Tibial nerve (tissue), 4 donors: ENCODE measurements around the gene CTXN1. TPM values are rescaled to one million over a fixed set of nuclear protein-coding genes. Genes with fewer than 3 reads are reported as not detected.

Experiments used
- DNase-seq, 2 donors: peaks; one replicate each; pipeline ENCODE4 v3.0.0-alpha.2; 2019; ENCODE audit warnings: low spot score in 2 of 2
- H3K27ac ChIP-seq, 4 donors: fragments of 200-600 bp; sonication (generic) in 3 of 4; one replicate each; pipeline ENCODE4 v1.5.1; 2017 to 2019; ENCODE audit warnings: mild to moderate bottlenecking in 1 of 4
- H3K27me3 ChIP-seq, 2 donors: fragments of 200-600 bp; sonication (generic) in 1 of 2; one replicate each; pipeline versions ENCODE4 v1.5.1 to v1.6.0; 2017 to 2019
- H3K36me3 ChIP-seq, 3 donors: fragments of 200-600 bp; sonication (generic); one replicate each; pipeline ENCODE4 v1.5.1; 2018 to 2019
- H3K4me1 ChIP-seq, 4 donors: fragments of 200-600 bp; sonication (generic) in 3 of 4; one replicate each; pipeline ENCODE4 v1.5.1; 2017 to 2019
- H3K4me3 ChIP-seq, 4 donors: fragments of 200-600 bp; sonication (generic) in 3 of 4; one replicate each; pipeline ENCODE4 v1.5.1; 2017 to 2019; ENCODE audit warnings: mild to moderate bottlenecking in 1 of 4, moderate library complexity in 1 of 4
- H3K9me3 ChIP-seq, 4 donors: fragments of 200-600 bp; sonication (generic) in 3 of 4; one replicate each; pipeline ENCODE4 v1.5.1; 2017 to 2019
- EP300 ChIP-seq, 2 donors: sonication (generic); formaldehyde crosslinking; IDR thresholded peaks; one replicate each; pipeline ENCODE4 v1.6.1; 2017; ENCODE audit warnings: antibody characterized with exemption in 2 of 2, mild to moderate bottlenecking in 1 of 2
- POLR2A ChIP-seq, 2 donors: fragments of 450-650 bp; IDR thresholded peaks; one replicate each; pipeline ENCODE4 v1.6.1; 2017; ENCODE audit warnings: antibody characterized with exemption in 2 of 2, mild to moderate bottlenecking in 2 of 2, moderate library complexity in 2 of 2
- WGBS, 2 donors: methylation state at CpG; one replicate each; pipeline ENCODE4 v1.1.5; 2018; 5-methylcytosine and 5-hydroxymethylcytosine counted together
- total RNA-seq, 4 donors: library from RNA; depleted of rRNA; stranded (reverse); fragments of >200 nt; gene quantifications; one replicate each; pipeline ENCODE4 v1.1.0, GENCODE V29; 2016
- TF ChIP-seq, protein P1 (sequence below), 5 experiments: fragments of 200-600 bp in 3 of 5; fragments of 450-650 bp in 2 of 5; sonication (generic) in 3 of 5; IDR thresholded peaks; one replicate each; pipeline ENCODE4 v1.5.1; 2016 to 2019; ENCODE audit warnings: antibody characterized with exemption in 5 of 5, mild to moderate bottlenecking in 3 of 5, moderate library complexity in 2 of 5

Gene CTXN1
- total RNA-seq, 4 donors from 2014 or later: 0.66 to 7.2 (median 3.0) TPM

GRCh38 chr19:7944177-7944761 is 18.3 kb upstream of the CTXN1 start:
- DNase-seq: peak; percentile 91 to 97
- Histone ChIP-seq H3K36me3 (peaks cover 0 to 20% (median 7%) of the 10 kb centered on the region in 3 donors), H3K4me3 (peak overlapping the region; percentile 69 to 86 (median 84)), H3K27me3 (no peaks in the 10 kb centered on the region), H3K9me3 (no peaks in the 10 kb centered on the region), H3K4me1 (peaks cover 0 to 41% (median 6%) of the 10 kb centered on the region in 4 donors), H3K27ac (peak overlapping the region; percentile 90 to 99 (median 96))
- WGBS, 2 donors: 26 to 28% methylated on average over 18 of the region's 18 CpGs
- TF ChIP-seq, protein P1, sequence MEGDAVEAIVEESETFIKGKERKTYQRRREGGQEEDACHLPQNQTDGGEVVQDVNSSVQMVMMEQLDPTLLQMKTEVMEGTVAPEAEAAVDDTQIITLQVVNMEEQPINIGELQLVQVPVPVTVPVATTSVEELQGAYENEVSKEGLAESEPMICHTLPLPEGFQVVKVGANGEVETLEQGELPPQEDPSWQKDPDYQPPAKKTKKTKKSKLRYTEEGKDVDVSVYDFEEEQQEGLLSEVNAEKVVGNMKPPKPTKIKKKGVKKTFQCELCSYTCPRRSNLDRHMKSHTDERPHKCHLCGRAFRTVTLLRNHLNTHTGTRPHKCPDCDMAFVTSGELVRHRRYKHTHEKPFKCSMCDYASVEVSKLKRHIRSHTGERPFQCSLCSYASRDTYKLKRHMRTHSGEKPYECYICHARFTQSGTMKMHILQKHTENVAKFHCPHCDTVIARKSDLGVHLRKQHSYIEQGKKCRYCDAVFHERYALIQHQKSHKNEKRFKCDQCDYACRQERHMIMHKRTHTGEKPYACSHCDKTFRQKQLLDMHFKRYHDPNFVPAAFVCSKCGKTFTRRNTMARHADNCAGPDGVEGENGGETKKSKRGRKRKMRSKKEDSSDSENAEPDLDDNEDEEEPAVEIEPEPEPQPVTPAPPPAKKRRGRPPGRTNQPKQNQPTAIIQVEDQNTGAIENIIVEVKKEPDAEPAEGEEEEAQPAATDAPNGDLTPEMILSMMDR (IDR thresholded peaks at IDR 0.05): peak; percentile 80 to 94 (median 91)
- no peak for TF ChIP-seq EP300 (IDR thresholded peaks at IDR 0.05)

GRCh38 chr19:7943444-7944176 is 17.7 kb upstream of the CTXN1 start, which contains the start of gene TIMM44:
TSS of gene TIMM44 (minus strand) at chr19:7943666. CDS start at chr19:7943651, 15 bp downstream.
- Histone ChIP-seq H3K4me3 (peak within 1 kb of the TSS; percentile 69 to 86 (median 84)), H3K27ac (peak within 1 kb of the TSS; percentile 95 to 99 (median 98)), H3K9me3 (no peaks in the 10 kb centered on the region), H3K36me3 (peaks cover 0 to 27% (median 7%) of the 10 kb centered on the region in 3 donors), H3K27me3 (no peaks in the 10 kb centered on the region), H3K4me1 (peaks cover 0 to 47% (median 6%) of the 10 kb centered on the region in 4 donors)
- DNase-seq: peak; percentile 97 to 98
- TF ChIP-seq POLR2A (IDR thresholded peaks at IDR 0.05) (peak; percentile 29 to 76), EP300 (IDR thresholded peaks at IDR 0.05) (peak; percentile 96 to 98)
- TF ChIP-seq, protein P1 (IDR thresholded peaks at IDR 0.05): no peak
- 0% methylated on average over 54 to 55 of the region's 56 CpGs for WGBS, 2 donors

DNA sequence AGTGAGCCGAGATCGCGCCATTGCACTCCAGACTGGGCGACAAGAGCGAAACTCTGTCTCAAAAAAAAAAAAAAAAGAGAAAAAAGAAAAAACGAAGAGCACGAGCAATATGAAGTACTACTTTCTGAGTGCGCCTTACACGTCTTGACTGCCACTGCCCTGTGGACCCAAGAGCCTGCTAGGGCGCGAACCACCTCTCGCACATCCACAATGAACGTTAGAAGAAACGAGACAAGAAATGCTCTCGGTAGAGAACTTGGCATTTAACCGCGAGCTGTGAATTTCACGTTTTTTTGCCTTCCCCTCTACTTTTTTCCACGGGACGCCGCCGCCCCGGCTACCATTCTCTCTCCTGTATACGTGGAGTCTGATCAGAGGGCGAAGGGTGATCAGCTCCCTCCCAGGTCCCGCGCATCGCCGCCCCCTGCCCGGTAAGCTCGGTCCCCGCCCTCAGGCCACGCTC is 17.1 kb upstream of the CTXN1 start:
- no peak for DNase-seq
- H3K27ac ChIP-seq: peak overlapping the region; percentile 95 to 99 (median 98)
- no peaks in the 10 kb centered on the region for H3K27me3 ChIP-seq
- TF ChIP-seq EP300 (IDR thresholded peaks at IDR 0.05) (no peak), POLR2A (IDR thresholded peaks at IDR 0.05) (no peak)
- TF ChIP-seq, protein P1 (IDR thresholded peaks at IDR 0.05): no peak
- peaks cover 0 to 33% (median 7%) of the 10 kb centered on the region in 3 donors for H3K36me3 ChIP-seq
- WGBS, 2 donors: 5 to 7% methylated on average over 33 of the region's 33 CpGs
- peak overlapping the region; percentile 69 to 86 (median 84) for H3K4me3 ChIP-seq
- no peaks in the 10 kb centered on the region for H3K9me3 ChIP-seq
- peaks cover 0 to 51% (median 6%) of the 10 kb centered on the region in 4 donors for H3K4me1 ChIP-seq

- H3K9me3 ChIP-seq: no peaks in the 10 kb centered on the region
- no peak for TF ChIP-seq POLR2A (IDR thresholded peaks at IDR 0.05)
- DNase-seq: no peak
- H3K36me3 ChIP-seq: peaks cover 0 to 42% (median 13%) of the 10 kb centered on the region in 3 donors
- H3K27me3 ChIP-seq: no peaks in the 10 kb centered on the region
- peak overlapping the region in 1 of 4 donors; percentile 99 for H3K27ac ChIP-seq
- H3K4me1 ChIP-seq: peaks cover 0 to 51% (median 6%) of the 10 kb centered on the region in 4 donors
- 87 to 88% methylated on average over 19 of the region's 19 CpGs for WGBS, 2 donors
- peak overlapping the region in 1 of 4 donors; percentile 83 for H3K4me3 ChIP-seq
These were observed 16.1 kb upstream of the CTXN1 start for GRCh38 chr19:7941895-7942596.

GRCh38 chr19:7940841-7941240 is 14.9 kb upstream of the CTXN1 start:
- H3K27me3 ChIP-seq: no peaks in the 10 kb centered on the region
- H3K9me3 ChIP-seq: no peaks in the 10 kb centered on the region
- peaks cover 0 to 54% (median 23%) of the 10 kb centered on the region in 3 donors for H3K36me3 ChIP-seq
- H3K27ac ChIP-seq: no peak overlapping the region
- no peak overlapping the region for H3K4me3 ChIP-seq
- WGBS, 2 donors: 91 to 92% methylated on average over 13 of the region's 13 CpGs
- peaks cover 0 to 51% (median 6%) of the 10 kb centered on the region in 4 donors for H3K4me1 ChIP-seq
- TF ChIP-seq, protein P1 (IDR thresholded peaks at IDR 0.05): no peak
- TF ChIP-seq EP300 (IDR thresholded peaks at IDR 0.05) (no peak), POLR2A (IDR thresholded peaks at IDR 0.05) (no peak)
- no peak for DNase-seq
